GM23338 (cell line): ENCODE results near the gene PIEZO2. TPM values are rescaled to one million over a fixed set of nuclear protein-coding genes. Genes with fewer than 3 reads are reported as not detected.
A peak's percentile ranks its signal among the peaks of the same experiment; 100 is the strongest.

Source experiments
- ATAC-seq: fragments of 200-7000 bp; cut with Tn5 transposase; 3 replicates; pipeline ENCODE4 v1.9.1; 2020
- DNase-seq: peaks from one replicate; pipeline ENCODE4 v3.0.0-alpha.2; 2015; ENCODE audit warnings: low spot score
- H2AFZ ChIP-seq: fragments of 200-600 bp; sonication (generic); 2 replicates; pipeline ENCODE4 v1.8.0; 2016; ENCODE audit warnings: antibody characterized with exemption, mild to moderate bottlenecking, moderate library complexity
- H3F3A ChIP-seq: fragments of 200-600 bp; sonication (generic); replicated peaks from 2 replicates; pipeline ENCODE4 v1.8.0; 2017; ENCODE audit warnings: antibody characterized with exemption, mixed run types, low read depth
- H3K27ac ChIP-seq: fragments of 200-600 bp; sonication (generic); 2 replicates; pipeline ENCODE4 v1.6.1; 2016; ENCODE audit warnings: low read depth
- H3K27me3 ChIP-seq: fragments of 200-600 bp; sonication (generic); 2 replicates; pipeline ENCODE4 v1.8.0; 2016; ENCODE audit warnings: mild to moderate bottlenecking, mixed run types, moderate library complexity; ENCODE audit not compliant: insufficient read depth
- H3K36me3 ChIP-seq: fragments of 200-600 bp; sonication (generic); 2 replicates; pipeline ENCODE4 v1.8.0; 2016; ENCODE audit warnings: mild to moderate bottlenecking; ENCODE audit not compliant: insufficient read depth
- H3K4me1 ChIP-seq: fragments of 200-600 bp; sonication (generic); 2 replicates; pipeline ENCODE4 v1.8.0; 2016; ENCODE audit warnings: mild to moderate bottlenecking, moderate library complexity; ENCODE audit not compliant: insufficient read depth
- H3K4me2 ChIP-seq: fragments of 200-600 bp; sonication (generic); 2 replicates; pipeline ENCODE4 v1.7.1; 2017; ENCODE audit warnings: mixed run types
- H3K4me3 ChIP-seq: fragments of 200-600 bp; sonication (generic); 2 replicates; pipeline ENCODE4 v1.6.1; 2016; ENCODE audit warnings: mixed run types
- H3K79me2 ChIP-seq: fragments of 200-600 bp; sonication (generic); replicated peaks from 2 replicates; pipeline ENCODE4 v1.8.0; 2017; ENCODE audit warnings: mild to moderate bottlenecking; ENCODE audit not compliant: insufficient read depth
- H3K9me2 ChIP-seq: fragments of 200-600 bp; sonication (generic); 2 replicates; pipeline ENCODE4 v1.8.0; 2017; ENCODE audit not compliant: insufficient read depth
- H4K20me1 ChIP-seq: fragments of 200-600 bp; sonication (generic); replicated peaks from 2 replicates; pipeline ENCODE4 v1.8.0; 2017; ENCODE audit warnings: mild to moderate bottlenecking; ENCODE audit not compliant: insufficient read depth
- H3K27ac Mint-ChIP-seq: 2 replicates; pipeline ENCODE4 v1.8.0; 2020; ENCODE audit warnings: inconsistent platforms, mild to moderate bottlenecking, moderate library complexity, mixed read lengths
- H3K27me3 Mint-ChIP-seq: 3 replicates; pipeline ENCODE4 v1.8.0; 2022; ENCODE audit warnings: low read depth, mild to moderate bottlenecking, moderate library complexity, mixed read lengths, inconsistent platforms; ENCODE audit not compliant: insufficient read depth, poor library complexity
- H3K36me3 Mint-ChIP-seq: 3 replicates; pipeline ENCODE4 v1.8.0; 2021; ENCODE audit warnings: low read depth, mild to moderate bottlenecking, inconsistent platforms, moderate library complexity, mixed read lengths
- H3K4me1 Mint-ChIP-seq: 3 replicates; pipeline ENCODE4 v1.8.0; 2020; ENCODE audit warnings: mild to moderate bottlenecking, inconsistent platforms, mixed read lengths
- H3K4me3 Mint-ChIP-seq: 3 replicates; pipeline ENCODE4 v1.8.0; 2021; ENCODE audit warnings: moderate library complexity, mild to moderate bottlenecking, inconsistent platforms, mixed read lengths
- H3K9me3 Mint-ChIP-seq: 3 replicates; pipeline ENCODE4 v1.8.0; 2020; ENCODE audit warnings: moderate library complexity, mild to moderate bottlenecking, inconsistent platforms, mixed read lengths
- ETS1 ChIP-seq: IDR thresholded peaks from 2 replicates; pipeline ENCODE4 v1.6.1; 2016; ENCODE audit warnings: antibody characterized with exemption
- EZH2 ChIP-seq: fragments of 200-600 bp; sonication (generic); IDR thresholded peaks from one replicate; pipeline ENCODE4 v1.8.0; 2017; ENCODE audit warnings: antibody characterized with exemption, mild to moderate bottlenecking, low read depth; ENCODE audit not compliant: unreplicated experiment
- EZH2phosphoT487 ChIP-seq: fragments of 200-600 bp; sonication (generic); IDR thresholded peaks from one replicate; pipeline ENCODE4 v1.8.1; 2018; ENCODE audit warnings: antibody characterized with exemption; ENCODE audit not compliant: unreplicated experiment
- JUNB ChIP-seq: IDR thresholded peaks from one replicate; pipeline ENCODE4 v1.6.1; 2016; ENCODE audit warnings: antibody characterized with exemption; ENCODE audit not compliant: unreplicated experiment
- NANOG ChIP-seq: IDR thresholded peaks from 2 replicates; pipeline ENCODE4 v1.6.1; 2016; ENCODE audit warnings: antibody characterized with exemption, borderline replicate concordance
- STAT1 ChIP-seq: IDR thresholded peaks from one replicate; pipeline ENCODE4 v1.6.1; 2016; ENCODE audit warnings: antibody characterized with exemption; ENCODE audit not compliant: unreplicated experiment
- ZNF114 ChIP-seq: fragments of 250-450 bp; sonication (Bioruptor Pico); IDR thresholded peaks from 2 replicates; pipeline ENCODE4 v1.5.0; 2020; ENCODE audit warnings: mild to moderate bottlenecking, moderate library complexity
- ZNF331 ChIP-seq: fragments of 250-450 bp; sonication (Bioruptor Pico); IDR thresholded peaks from 2 replicates; pipeline ENCODE4 v1.5.0; 2020; ENCODE audit warnings: low read depth, mild to moderate bottlenecking, moderate library complexity
- polyA plus RNA-seq: library from polyadenylated mRNA; unstranded; fragments of >200 nt; fragmentation: Nextera tagmentation; extraction: Ambion mirVana; gene quantifications from 2 replicates; pipeline ENCODE4 v1.2.1, GENCODE V29; 2016
- total RNA-seq: library from RNA; depleted of rRNA; stranded (reverse); fragments of >200 nt; shearing (Covaris generic); gene quantifications from 2 replicates; pipeline ENCODE4 v1.2.3, GENCODE V29; 2014

PIEZO2 gene
- total and polyA plus RNA-seq, 2 experiments from 2014 or later, result 4.8 to 8.2 TPM

GRCh38 chr18:11146238-11146946 is 3.0 kb downstream of the PIEZO2 start:
- Mint-ChIP-seq H3K36me3 (peaks cover 5% of the 10 kb centered on the region), H3K27ac (no peak overlapping the region), H3K9me3 (peaks cover 4% of the 10 kb centered on the region; the same call in 2 of the 3 replicates), H3K27me3 (peaks cover 25% of the 10 kb centered on the region), H3K4me1 (peaks cover 44% of the 10 kb centered on the region), H3K4me3 (peak overlapping the region; percentile 77)
- peak overlapping the region; percentile 86 for H3K4me2 ChIP-seq
- H3K27ac ChIP-seq, result no peak overlapping the region
- peak overlapping the region; percentile 65 for H3K4me3 ChIP-seq
- no peaks in the 10 kb centered on the region for H3K36me3 ChIP-seq
- H3F3A ChIP-seq, result no peaks in the 10 kb centered on the region
- peaks cover 31% of the 10 kb centered on the region for H3K4me1 ChIP-seq
- H3K27me3 ChIP-seq, result peaks cover 60% of the 10 kb centered on the region
- peak; percentile 50 for DNase-seq
- H2AFZ ChIP-seq, result no peak overlapping the region; the same call in 1 of the 2 replicates
- ATAC-seq, result peak; percentile 16
- no peaks in the 10 kb centered on the region for H3K9me2 ChIP-seq
- no peak for TF ChIP-seq STAT1
- no peak for TF ChIP-seq NANOG
- TF ChIP-seq ZNF331, result no peak
- peak; percentile 29 for TF ChIP-seq EZH2
- TF ChIP-seq ETS1, result no peak
- H3K79me2 ChIP-seq, result no peaks in the 10 kb centered on the region
- 0 out of 2 replicates have a peak, but pooled peaks cover 3% of the 10 kb centered on the region for H4K20me1 ChIP-seq

DNA sequence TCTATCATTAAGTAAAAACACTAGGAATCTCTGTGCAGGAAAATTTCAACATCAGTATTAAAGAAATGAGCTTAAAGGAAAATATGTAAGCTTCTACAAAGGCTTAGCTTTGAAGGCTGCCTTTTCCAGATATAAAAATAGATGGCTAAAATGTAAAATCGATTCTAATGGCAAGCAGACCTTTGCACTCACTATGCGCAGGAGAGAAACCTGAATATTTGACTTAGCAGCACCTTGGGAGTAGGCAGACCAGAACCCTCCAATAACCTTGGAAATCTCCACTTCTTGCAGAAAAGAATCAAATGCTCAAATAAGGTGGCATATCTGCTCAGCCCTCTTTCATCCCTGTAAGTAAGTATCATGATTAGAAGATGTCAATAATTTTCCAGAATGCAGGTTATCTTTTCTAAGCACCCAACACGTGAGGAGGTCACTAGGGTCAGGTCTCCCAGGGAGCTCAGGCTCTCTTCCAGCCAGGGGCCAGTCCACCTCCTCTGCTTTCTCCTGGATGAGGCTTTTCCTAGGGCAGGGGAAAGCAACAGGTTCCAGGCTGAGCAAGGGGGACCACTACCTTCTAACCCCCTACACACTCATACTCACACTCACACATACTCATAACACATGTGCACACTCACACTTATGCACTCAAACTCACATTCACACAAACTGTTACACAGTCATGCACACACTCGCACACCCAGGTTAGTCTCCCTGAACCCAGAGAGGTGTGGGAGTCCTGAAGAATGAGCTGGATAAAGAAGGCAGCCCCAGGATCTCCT is 3.8 kb downstream of the PIEZO2 start:
- TF ChIP-seq JUNB, result no peak
- peaks cover 52% of the 10 kb centered on the region for H3K27me3 ChIP-seq

GRCh38 chr18:11137400-11137799 is 12.0 kb downstream of the PIEZO2 start:
- no peaks in the 10 kb centered on the region for H3K27me3 Mint-ChIP-seq
- no peaks in the 10 kb centered on the region for H3K36me3 ChIP-seq
- H3F3A ChIP-seq, result no peaks in the 10 kb centered on the region
- TF ChIP-seq STAT1 (no peak), NANOG (no peak), EZH2phosphoT487 (no peak), EZH2 (no peak), ZNF114 (CRISPR knock-in tag) (no peak)
- DNase-seq (no peak), ATAC-seq (no peak)
- peaks cover 5% of the 10 kb centered on the region; the same call in 1 of the 3 replicates for H3K4me1 Mint-ChIP-seq
- 0 out of 2 replicates have a peak, but pooled peaks cover 8% of the 10 kb centered on the region for H3K9me2 ChIP-seq
- no peak overlapping the region for H3K4me3 Mint-ChIP-seq
- H3K36me3 Mint-ChIP-seq, result peaks cover 24% of the 10 kb centered on the region
- no peaks in the 10 kb centered on the region for H3K4me1 ChIP-seq
- H3K27me3 ChIP-seq, result no peaks in the 10 kb centered on the region
- 0 out of 2 replicates have a peak, but pooled peaks cover 2% of the 10 kb centered on the region for H4K20me1 ChIP-seq
- H3K27ac ChIP-seq, result no peak overlapping the region
- H3K27ac Mint-ChIP-seq, result no peak overlapping the region
- H3K79me2 ChIP-seq, result no peaks in the 10 kb centered on the region; the same call in 1 of the 2 replicates
- H3K4me3 ChIP-seq, result no peak overlapping the region
- H3K9me3 Mint-ChIP-seq, result no peaks in the 10 kb centered on the region
- H2AFZ ChIP-seq, result no peak overlapping the region
- H3K4me2 ChIP-seq, result no peak overlapping the region

More for the DNA sequence above, 3.8 kb downstream of the PIEZO2 start:
- no peaks in the 10 kb centered on the region for H3F3A ChIP-seq
- peak overlapping the region; percentile 86 for H3K4me2 ChIP-seq
- H4K20me1 ChIP-seq, result 0 out of 2 replicates have a peak, but pooled peaks cover 3% of the 10 kb centered on the region
- peak overlapping the region; percentile 65 for H3K4me3 ChIP-seq
- ATAC-seq, result no peak
- H3K27me3 Mint-ChIP-seq, result peaks cover 25% of the 10 kb centered on the region
- peaks cover 11% of the 10 kb centered on the region for H3K36me3 Mint-ChIP-seq
- no peak overlapping the region for H2AFZ ChIP-seq
- H3K9me3 Mint-ChIP-seq, result peaks cover 4% of the 10 kb centered on the region; the same call in 2 of the 3 replicates
- no peak overlapping the region for H3K27ac Mint-ChIP-seq
- no peaks in the 10 kb centered on the region for H3K9me2 ChIP-seq
- no peaks in the 10 kb centered on the region; the same call in 1 of the 2 replicates for H3K79me2 ChIP-seq
- peak overlapping the region; percentile 56 for H3K4me3 Mint-ChIP-seq
- no peak overlapping the region for H3K27ac ChIP-seq
- H3K4me1 Mint-ChIP-seq, result peaks cover 36% of the 10 kb centered on the region
- H3K4me1 ChIP-seq, result peaks cover 23% of the 10 kb centered on the region
- H3K36me3 ChIP-seq, result no peaks in the 10 kb centered on the region
- no peak for DNase-seq
